ENCODE data around the gene GALNT1. TPM values are rescaled to one million over a fixed set of nuclear protein-coding genes. Genes with fewer than 3 reads are reported as not detected.

GALNT1 gene
- total RNA-seq, 1 experiment from 2014 or later = 80.1 TPM

DNA sequence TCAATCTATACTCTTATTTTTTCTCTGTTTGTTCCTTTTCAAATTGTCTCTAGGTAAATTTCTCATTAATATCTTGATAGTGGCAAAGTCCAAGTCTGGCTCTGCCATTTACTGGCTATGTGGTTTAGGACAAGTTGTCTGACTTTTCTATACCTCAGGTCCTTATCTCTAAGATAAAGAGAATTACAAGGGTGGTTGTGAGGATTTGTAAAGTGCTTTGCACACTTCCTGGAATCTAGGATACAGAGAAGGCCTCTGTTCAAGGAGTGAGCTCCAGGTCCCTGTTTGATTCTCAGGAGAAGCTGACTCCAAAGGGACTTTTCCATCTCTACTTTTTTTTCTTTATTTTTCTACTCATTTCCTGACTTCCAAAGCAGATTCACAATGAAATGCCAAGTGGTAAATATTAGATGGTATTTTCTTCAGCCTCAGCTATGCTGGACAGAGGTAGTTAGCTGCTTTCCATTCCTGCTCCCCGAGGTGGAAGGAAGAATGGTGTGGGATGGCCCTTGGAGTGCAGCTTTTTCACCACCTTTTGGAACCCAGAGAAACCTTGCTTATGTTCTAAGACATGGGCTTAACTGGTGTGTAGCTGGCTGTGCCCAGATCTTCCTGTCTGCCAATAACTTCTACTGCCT, 90.5 kb downstream of the GALNT1 start:
- ChIA-PET POLR2A (no interaction called here), CTCF (interaction anchor here (0.6 kb wide), 1 partner anchor 583 kb away, joined by 5 read pairs; no protein-coding TSS in a partner anchor)
- H3K27me3 Mint-ChIP-seq (ENCODE audit: low read depth) = no peaks in the 10 kb centered on the region
- peaks cover 15% of the 10 kb centered on the region for H3K9me3 Mint-ChIP-seq
- H3K36me3 Mint-ChIP-seq = peaks cover 18% of the 10 kb centered on the region
- no peak overlapping the region for H3K4me3 Mint-ChIP-seq
- H3K27ac Mint-ChIP-seq = no peak overlapping the region
- ATAC-seq (no peak), DNase-seq (ENCODE audit: low spot score) (no peak)
- peaks cover 10% of the 10 kb centered on the region for H3K4me1 Mint-ChIP-seq
- TF ChIP-seq, protein P1, sequence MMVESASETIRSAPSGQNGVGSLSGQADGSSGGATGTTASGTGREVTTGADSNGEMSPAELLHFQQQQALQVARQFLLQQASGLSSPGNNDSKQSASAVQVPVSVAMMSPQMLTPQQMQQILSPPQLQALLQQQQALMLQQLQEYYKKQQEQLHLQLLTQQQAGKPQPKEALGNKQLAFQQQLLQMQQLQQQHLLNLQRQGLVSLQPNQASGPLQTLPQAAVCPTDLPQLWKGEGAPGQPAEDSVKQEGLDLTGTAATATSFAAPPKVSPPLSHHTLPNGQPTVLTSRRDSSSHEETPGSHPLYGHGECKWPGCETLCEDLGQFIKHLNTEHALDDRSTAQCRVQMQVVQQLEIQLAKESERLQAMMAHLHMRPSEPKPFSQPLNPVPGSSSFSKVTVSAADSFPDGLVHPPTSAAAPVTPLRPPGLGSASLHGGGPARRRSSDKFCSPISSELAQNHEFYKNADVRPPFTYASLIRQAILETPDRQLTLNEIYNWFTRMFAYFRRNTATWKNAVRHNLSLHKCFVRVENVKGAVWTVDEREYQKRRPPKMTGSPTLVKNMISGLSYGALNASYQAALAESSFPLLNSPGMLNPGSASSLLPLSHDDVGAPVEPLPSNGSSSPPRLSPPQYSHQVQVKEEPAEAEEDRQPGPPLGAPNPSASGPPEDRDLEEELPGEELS (CRISPR knock-in tag; IDR thresholded peaks at IDR 0.05) = no peak
- TF ChIP-seq NFYB (CRISPR knock-in tag; conservative IDR thresholded peaks at IDR 0.05; ENCODE audit: low read depth) (no peak), CREM (CRISPR knock-in tag; IDR thresholded peaks at IDR 0.05) (no peak), GTF2I (CRISPR knock-in tag; conservative IDR thresholded peaks at IDR 0.05) (no peak), MXD4 (CRISPR knock-in tag; IDR thresholded peaks at IDR 0.05; ENCODE audit: borderline replicate concordance) (no peak), SOX15 (CRISPR knock-in tag; IDR thresholded peaks at IDR 0.05) (no peak), AFF4 (CRISPR knock-in tag; IDR thresholded peaks at IDR 0.05; ENCODE audit: borderline replicate concordance) (no peak), ZBTB43 (CRISPR knock-in tag; IDR thresholded peaks at IDR 0.05) (no peak), RELA (CRISPR knock-in tag; IDR thresholded peaks at IDR 0.05; ENCODE audit: borderline replicate concordance) (no peak), ERG (CRISPR knock-in tag; IDR thresholded peaks at IDR 0.05) (no peak), ZNF423 (CRISPR knock-in tag; IDR thresholded peaks at IDR 0.05) (no peak), ZNF532 (CRISPR knock-in tag; IDR thresholded peaks at IDR 0.05; ENCODE audit: borderline replicate concordance) (no peak), PRRX2 (CRISPR knock-in tag; IDR thresholded peaks at IDR 0.05) (no peak), ZNF219 (CRISPR knock-in tag; IDR thresholded peaks at IDR 0.05; ENCODE audit: borderline replicate concordance) (no peak), USF2 (CRISPR knock-in tag; IDR thresholded peaks at IDR 0.05) (no peak), FOXJ3 (CRISPR knock-in tag; IDR thresholded peaks at IDR 0.05; ENCODE audit: borderline replicate concordance) (no peak)
- TF ChIP-seq, protein P2, sequence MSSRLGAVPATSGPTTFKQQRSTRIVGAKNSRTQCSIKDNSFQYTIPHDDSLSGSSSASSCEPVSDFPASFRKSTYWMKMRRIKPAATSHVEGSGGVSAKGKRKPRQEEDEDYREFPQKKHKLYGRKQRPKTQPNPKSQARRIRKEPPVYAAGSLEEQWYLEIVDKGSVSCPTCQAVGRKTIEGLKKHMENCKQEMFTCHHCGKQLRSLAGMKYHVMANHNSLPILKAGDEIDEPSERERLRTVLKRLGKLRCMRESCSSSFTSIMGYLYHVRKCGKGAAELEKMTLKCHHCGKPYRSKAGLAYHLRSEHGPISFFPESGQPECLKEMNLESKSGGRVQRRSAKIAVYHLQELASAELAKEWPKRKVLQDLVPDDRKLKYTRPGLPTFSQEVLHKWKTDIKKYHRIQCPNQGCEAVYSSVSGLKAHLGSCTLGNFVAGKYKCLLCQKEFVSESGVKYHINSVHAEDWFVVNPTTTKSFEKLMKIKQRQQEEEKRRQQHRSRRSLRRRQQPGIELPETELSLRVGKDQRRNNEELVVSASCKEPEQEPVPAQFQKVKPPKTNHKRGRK (CRISPR knock-in tag; IDR thresholded peaks at IDR 0.05; ENCODE audit: borderline replicate concordance) = no peak
- TF ChIP-seq, protein P3, sequence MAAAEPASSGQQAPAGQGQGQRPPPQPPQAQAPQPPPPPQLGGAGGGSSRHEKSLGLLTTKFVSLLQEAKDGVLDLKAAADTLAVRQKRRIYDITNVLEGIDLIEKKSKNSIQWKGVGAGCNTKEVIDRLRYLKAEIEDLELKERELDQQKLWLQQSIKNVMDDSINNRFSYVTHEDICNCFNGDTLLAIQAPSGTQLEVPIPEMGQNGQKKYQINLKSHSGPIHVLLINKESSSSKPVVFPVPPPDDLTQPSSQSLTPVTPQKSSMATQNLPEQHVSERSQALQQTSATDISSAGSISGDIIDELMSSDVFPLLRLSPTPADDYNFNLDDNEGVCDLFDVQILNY (CRISPR knock-in tag; IDR thresholded peaks at IDR 0.05) = no peak

All from WTC11 (cell line).